ENCODE results near the gene GRIN3B.

GRIN3B gene

GRCh38 chr19:1032264-1032867 lies 32.1 kb downstream of the GRIN3B start:
- DNase-seq, result no peak
- no peaks in the 10 kb centered on the region for H3K9me3 ChIP-seq (ENCODE audit: control extremely low read depth in 1 of 5, control insufficient read depth in 4 of 5, insufficient read depth in 2 of 5, low read depth in 1 of 5, low read length in 4 of 5)
- POLR2A ChIA-PET, result no interaction called here
- CTCF ChIA-PET, result interaction anchor here (0.6 to 2.4 kb wide), 7 partner anchors 9 to 85 kb away, joined by 3 to 9 read pairs (median 4); partner anchors contain the start of gene RNU6-2
- H3K4me3 ChIP-seq (ENCODE audit: control insufficient read depth in 1 of 7, extremely low read depth in 1 of 7, insufficient read depth in 4 of 7, low read depth in 2 of 7, low read length in 6 of 7), result no peak overlapping the region
- peaks cover 0 to 44% (median 35%) of the 10 kb centered on the region in 4 experiments for H3K36me3 ChIP-seq (ENCODE audit: control insufficient read depth in 4 of 4, insufficient read depth in 4 of 4, low read length in 3 of 4)
- H3K27me3 ChIP-seq (replicated peaks in 2 of 5; ENCODE audit: control insufficient read depth in 4 of 5, insufficient read depth in 5 of 5, low read length in 4 of 5), result no peaks in the 10 kb centered on the region
- H3K27ac ChIP-seq (ENCODE audit: insufficient read depth in 1 of 2, low read depth in 1 of 2, low read length in 2 of 2, poor library complexity in 1 of 2, severe bottlenecking in 2 of 2), result no peak overlapping the region
- H3K4me1 ChIP-seq (ENCODE audit: control extremely low read depth in 1 of 4, control insufficient read depth in 4 of 4, insufficient read depth in 4 of 4, low read length in 3 of 4), result peaks cover 0 to 24% (median 14%) of the 10 kb centered on the region in 4 experiments
- 97% methylated on average over 19 of the region's 20 CpGs for WGBS (ENCODE audit: insufficient coverage)

GRCh38 chr19:1035998-1036621 lies 35.9 kb downstream of the GRIN3B start:
- Histone ChIP-seq H3K27me3 (replicated peaks in 2 of 5; ENCODE audit: control insufficient read depth in 4 of 5, insufficient read depth in 5 of 5, low read length in 4 of 5) (no peaks in the 10 kb centered on the region), H3K4me3 (ENCODE audit: control insufficient read depth in 1 of 7, extremely low read depth in 1 of 7, insufficient read depth in 4 of 7, low read depth in 2 of 7, low read length in 6 of 7) (no peak overlapping the region), H3K27ac (ENCODE audit: insufficient read depth in 1 of 2, low read depth in 1 of 2, low read length in 2 of 2, poor library complexity in 1 of 2, severe bottlenecking in 2 of 2) (no peak overlapping the region), H3K9me3 (ENCODE audit: control extremely low read depth in 1 of 5, control insufficient read depth in 4 of 5, insufficient read depth in 2 of 5, low read depth in 1 of 5, low read length in 4 of 5) (no peaks in the 10 kb centered on the region), H3K36me3 (ENCODE audit: control insufficient read depth in 4 of 4, insufficient read depth in 4 of 4, low read length in 3 of 4) (peaks cover 0 to 36% (median 28%) of the 10 kb centered on the region in 4 experiments), H3K4me1 (ENCODE audit: control extremely low read depth in 1 of 4, control insufficient read depth in 4 of 4, insufficient read depth in 4 of 4, low read length in 3 of 4) (peaks cover 6 to 41% (median 38%) of the 10 kb centered on the region in 4 experiments)
- 93% methylated on average over 18 of the region's 29 CpGs for WGBS (ENCODE audit: insufficient coverage)
- POLR2A ChIA-PET, result no interaction called here
- CTCF ChIA-PET, result interaction anchor here (1.4 to 7.2 kb wide), 3 partner anchors 8 to 209 kb away, joined by 3 to 44 read pairs (median 6); partner anchors contain the start of gene CNN2
- DNase-seq, result no peak

- Histone ChIP-seq H3K4me3 (ENCODE audit: control insufficient read depth in 1 of 7, extremely low read depth in 1 of 7, insufficient read depth in 4 of 7, low read depth in 2 of 7, low read length in 6 of 7) (peak overlapping the region in 4 of 7 experiments; percentile 27 to 57 (median 45)), H3K27me3 (replicated peaks in 2 of 5; ENCODE audit: control insufficient read depth in 4 of 5, insufficient read depth in 5 of 5, low read length in 4 of 5) (no peaks in the 10 kb centered on the region), H3K9me3 (ENCODE audit: control extremely low read depth in 1 of 5, control insufficient read depth in 4 of 5, insufficient read depth in 2 of 5, low read depth in 1 of 5, low read length in 4 of 5) (no peaks in the 10 kb centered on the region), H3K4me1 (ENCODE audit: control extremely low read depth in 1 of 4, control insufficient read depth in 4 of 4, insufficient read depth in 4 of 4, low read length in 3 of 4) (peaks cover 6 to 46% (median 44%) of the 10 kb centered on the region in 4 experiments), H3K36me3 (ENCODE audit: control insufficient read depth in 4 of 4, insufficient read depth in 4 of 4, low read length in 3 of 4) (peaks cover 0 to 31% (median 19%) of the 10 kb centered on the region in 4 experiments), H3K27ac (ENCODE audit: insufficient read depth in 1 of 2, low read depth in 1 of 2, low read length in 2 of 2, poor library complexity in 1 of 2, severe bottlenecking in 2 of 2) (peak overlapping the region in 1 of 2 experiments; percentile 74)
- DNase-seq, result no peak
- 70% methylated on average over 15 of the region's 22 CpGs for WGBS (ENCODE audit: insufficient coverage)
- ChIA-PET POLR2A (interaction anchor here (0.6 to 1.4 kb wide), 5 partner anchors 9 to 1587 kb away, joined by 3 to 4 read pairs (median 3); partner anchors contain the start of genes ARHGAP45 and CNN2), CTCF (interaction anchor here (0.9 to 7.2 kb wide), 4 partner anchors 9 to 56 kb away, joined by 3 to 44 read pairs (median 3); partner anchors contain the start of gene CNN2)
Measured at GRCh38 chr19:1037621-1038064, 37.4 kb downstream of the GRIN3B start.

GRCh38 chr19:1038978-1039645 lies 38.9 kb downstream of the GRIN3B start:
- ChIA-PET POLR2A (interaction anchor here (0.8 to 1.4 kb wide), 4 partner anchors 13 to 28 kb away, joined by 3 read pairs; partner anchors contain the start of genes ARHGAP45, CNN2 and RNU6-2), CTCF (interaction anchor here (1.0 to 7.2 kb wide), 3 partner anchors 11 to 50 kb away, joined by 3 to 44 read pairs (median 18); partner anchors contain the start of genes ARHGAP45 and CNN2)
- Histone ChIP-seq H3K36me3 (ENCODE audit: control insufficient read depth in 4 of 4, insufficient read depth in 4 of 4, low read length in 3 of 4) (peaks cover 0 to 25% (median 12%) of the 10 kb centered on the region in 4 experiments), H3K27ac (ENCODE audit: insufficient read depth in 1 of 2, low read depth in 1 of 2, low read length in 2 of 2, poor library complexity in 1 of 2, severe bottlenecking in 2 of 2) (no peak overlapping the region), H3K4me1 (ENCODE audit: control extremely low read depth in 1 of 4, control insufficient read depth in 4 of 4, insufficient read depth in 4 of 4, low read length in 3 of 4) (peaks cover 6 to 46% (median 44%) of the 10 kb centered on the region in 4 experiments), H3K9me3 (ENCODE audit: control extremely low read depth in 1 of 5, control insufficient read depth in 4 of 5, insufficient read depth in 2 of 5, low read depth in 1 of 5, low read length in 4 of 5) (no peaks in the 10 kb centered on the region), H3K27me3 (replicated peaks in 2 of 5; ENCODE audit: control insufficient read depth in 4 of 5, insufficient read depth in 5 of 5, low read length in 4 of 5) (no peaks in the 10 kb centered on the region), H3K4me3 (ENCODE audit: control insufficient read depth in 1 of 7, extremely low read depth in 1 of 7, insufficient read depth in 4 of 7, low read depth in 2 of 7, low read length in 6 of 7) (peak overlapping the region in 5 of 7 experiments; percentile 15 to 80 (median 74))
- no peak for DNase-seq
- WGBS (ENCODE audit: insufficient coverage), result 78% methylated on average over 18 of the region's 22 CpGs

- peaks cover 6 to 46% (median 44%) of the 10 kb centered on the region in 4 experiments for H3K4me1 ChIP-seq (ENCODE audit: control extremely low read depth in 1 of 4, control insufficient read depth in 4 of 4, insufficient read depth in 4 of 4, low read length in 3 of 4)
- H3K36me3 ChIP-seq (ENCODE audit: control insufficient read depth in 4 of 4, insufficient read depth in 4 of 4, low read length in 3 of 4), result peaks cover 0 to 30% (median 12%) of the 10 kb centered on the region in 4 experiments
- CTCF ChIA-PET, result interaction anchor here (1.0 to 7.2 kb wide), 3 partner anchors 12 to 49 kb away, joined by 3 to 44 read pairs (median 18); partner anchors contain the start of genes ARHGAP45 and CNN2
- no peaks in the 10 kb centered on the region for H3K27me3 ChIP-seq (replicated peaks in 2 of 5; ENCODE audit: control insufficient read depth in 4 of 5, insufficient read depth in 5 of 5, low read length in 4 of 5)
- POLR2A ChIA-PET, result interaction anchor here (0.8 to 1.4 kb wide), 4 partner anchors 13 to 27 kb away, joined by 3 read pairs; partner anchors contain the start of genes ARHGAP45, CNN2 and RNU6-2
- H3K27ac ChIP-seq (ENCODE audit: insufficient read depth in 1 of 2, low read depth in 1 of 2, low read length in 2 of 2, poor library complexity in 1 of 2, severe bottlenecking in 2 of 2), result no peak within 1 kb of the TSS
- no peaks in the 10 kb centered on the region for H3K9me3 ChIP-seq (ENCODE audit: control extremely low read depth in 1 of 5, control insufficient read depth in 4 of 5, insufficient read depth in 2 of 5, low read depth in 1 of 5, low read length in 4 of 5)
- WGBS (ENCODE audit: insufficient coverage), result 3% methylated on average over 55 of the region's 56 CpGs
- H3K4me3 ChIP-seq (ENCODE audit: control insufficient read depth in 1 of 7, extremely low read depth in 1 of 7, insufficient read depth in 4 of 7, low read depth in 2 of 7, low read length in 6 of 7), result peak within 1 kb of the TSS; percentile 23 to 80 (median 74)
- DNase-seq, result peak; percentile 97 to 99 (median 98)
Measured at GRCh38 chr19:1039646-1040475, 39.6 kb downstream of the GRIN3B start, which contains the start of gene ABCA7. Gene ABCA7, plus strand, starts transcription at chr19:1040107. Its CDS starts 1,255 bp downstream, at chr19:1041362.
